HepG2 (cell line): ENCODE results near the gene TUBA4A. TPM values are rescaled to one million over a fixed set of nuclear protein-coding genes. Genes with fewer than 3 reads are reported as not detected.
A peak's percentile ranks its signal among the peaks of the same experiment; 100 is the strongest.

Source experiments
- AGO2 ChIP-seq: fragments of 200-400 bp; formaldehyde crosslinking; optimal IDR thresholded peaks from 2 replicates; pipeline ENCODE3; 2017; ENCODE audit warnings: mild to moderate bottlenecking, low read depth, low read length, moderate library complexity
- BCL3 ChIP-seq: sonication (generic); formaldehyde crosslinking; IDR thresholded peaks from 2 replicates; pipeline ENCODE4 v1.5.1; 2020; ENCODE audit warnings: mild to moderate bottlenecking, missing genetic modification reagents, moderate library complexity
- ESRRA ChIP-seq: sonication (generic); formaldehyde crosslinking; IDR thresholded peaks from 2 replicates; pipeline ENCODE4 v1.5.1; 2020; ENCODE audit warnings: mild to moderate bottlenecking, low read depth, missing genetic modification reagents
- MEF2D ChIP-seq: sonication (generic); formaldehyde crosslinking; IDR thresholded peaks from 2 replicates; pipeline ENCODE4 v1.5.1; 2020; ENCODE audit warnings: mild to moderate bottlenecking, missing genetic modification reagents
- MIER2 ChIP-seq: IDR thresholded peaks from 2 replicates; pipeline ENCODE4 v1.6.1; 2016; ENCODE audit warnings: missing biosample characterization, missing genetic modification reagents
- MLLT10 ChIP-seq: sonication (generic); formaldehyde crosslinking; IDR thresholded peaks from 2 replicates; pipeline ENCODE4 v1.4.0; 2020; ENCODE audit warnings: missing genetic modification reagents
- NCOA5 ChIP-seq: sonication (generic); formaldehyde crosslinking; IDR thresholded peaks from 2 replicates; pipeline ENCODE4 v1.4.0; 2020; ENCODE audit warnings: missing genetic modification reagents
- NFKBIZ ChIP-seq: IDR thresholded peaks from 2 replicates; pipeline ENCODE4 v1.6.1; 2018; ENCODE audit warnings: missing genetic modification reagents, missing compliant biosample characterization
- SMAD3 ChIP-seq: sonication (generic); formaldehyde crosslinking; IDR thresholded peaks from 2 replicates; pipeline ENCODE4 v1.4.0; 2020; ENCODE audit warnings: missing genetic modification reagents
- U2AF2 ChIP-seq: fragments of 200-400 bp; formaldehyde crosslinking; IDR thresholded peaks from 2 replicates; pipeline ENCODE4 v1.6.1; 2017; ENCODE audit warnings: low read depth, mild to moderate bottlenecking, low read length
- ZBTB38 ChIP-seq: sonication (generic); formaldehyde crosslinking; IDR thresholded peaks from 2 replicates; pipeline ENCODE4 v1.5.1; 2020; ENCODE audit warnings: mild to moderate bottlenecking, missing genetic modification reagents
- ZBTB8A ChIP-seq: sonication (generic); formaldehyde crosslinking; IDR thresholded peaks from 2 replicates; pipeline ENCODE4 v1.4.0; 2020; ENCODE audit warnings: mild to moderate bottlenecking, low read depth, missing genetic modification reagents, borderline replicate concordance
- ZHX2 ChIP-seq, 2 experiments: sonication (generic) in 1 of 2; formaldehyde crosslinking in 1 of 2; IDR thresholded peaks; 2 replicates each; pipeline versions ENCODE4 v1.6.1 to v1.9.0; 2014 to 2022; ENCODE audit warnings: antibody characterized with exemption in 1 of 2, borderline replicate concordance in 1 of 2, inconsistent platforms in 1 of 2, low read depth in 1 of 2, missing genetic modification reagents in 1 of 2
- ZMAT5 ChIP-seq: sonication (generic); formaldehyde crosslinking; IDR thresholded peaks from 2 replicates; pipeline ENCODE4 v1.5.0; 2020; ENCODE audit warnings: mild to moderate bottlenecking, low read depth, missing genetic modification reagents, borderline replicate concordance
- ZNF333 ChIP-seq: sonication (generic); formaldehyde crosslinking; IDR thresholded peaks from 2 replicates; pipeline ENCODE4 v1.4.0; 2020; ENCODE audit warnings: mild to moderate bottlenecking, missing genetic modification reagents, borderline replicate concordance
- ZNF383 ChIP-seq: sonication (generic); formaldehyde crosslinking; IDR thresholded peaks from 2 replicates; pipeline ENCODE4 v1.4.0; 2020; ENCODE audit warnings: missing genetic modification reagents, mild to moderate bottlenecking, borderline replicate concordance
- ZNF747 ChIP-seq: sonication (generic); formaldehyde crosslinking; IDR thresholded peaks from 2 replicates; pipeline ENCODE4 v1.8.1; 2023; ENCODE audit warnings: missing genetic modification reagents, mild to moderate bottlenecking, borderline replicate concordance
- ZNF792 ChIP-seq: IDR thresholded peaks from 2 replicates; pipeline ENCODE4 v1.6.1; 2016
- polyA plus RNA-seq, 8 experiments: library from polyadenylated mRNA; depleted of rRNA in 3 of 8; stranded (reverse) in 7 of 8; unstranded in 1 of 8; fragments of >200 nt; fragmentation: Illumina TruSeq in 4 of 8; extraction: Trizol in 4 of 8; gene quantifications; 2 replicates each; pipeline versions ENCODE4 v1.2.1 to v1.2.3, GENCODE V29; 2011 to 2016; ENCODE audit warnings: low read depth in 4 of 8, missing spikeins in 1 of 8, mixed read lengths in 1 of 8; ENCODE audit not compliant: insufficient read depth in 1 of 8
- total RNA-seq, 5 experiments: library from RNA; depleted of rRNA; stranded (reverse); fragments of >200 nt; fragmentation: Illumina TruSeq; extraction: Trizol; gene quantifications; 2 replicates each; pipeline ENCODE4 v1.2.3, GENCODE V29; 2016; ENCODE audit warnings: low read depth in 1 of 5

Gene TUBA4A
- total and polyA plus RNA-seq, 2 of the 13 experiments (the other 11 are each of a cell fraction or from before 2014, with no cell fraction given) = 1.3 to 12.7 TPM

GRCh38 chr2:219206328-219207133 lies 47.2 kb downstream of the TUBA4A start, which contains the start of gene ZFAND2B (continued):
- TF ChIP-seq ZNF792 (CRISPR knock-in tag) (peak; percentile 80; the same call in 1 of the 2 replicates), MIER2 (CRISPR knock-in tag) (peak; percentile 60), BCL3 (peak; percentile 81), MEF2D (peak; percentile 87), ZNF333 (peak; percentile 98), ZBTB8A (CRISPR knock-in tag) (no peak; the same call in 1 of the 2 replicates), ZBTB38 (CRISPR knock-in tag) (peak; percentile 82), AGO2 (peak; percentile 99), ZNF383 (0 out of 2 replicates have a peak, but pooled peaks have one; percentile 78), ZMAT5 (CRISPR knock-in tag) (no peak), NCOA5 (CRISPR knock-in tag) (no peak), SMAD3 (peak; percentile 44; the same call in 1 of the 2 replicates), MLLT10 (no peak), ZHX2 (IDR thresholded peaks at IDR 0.05; ENCODE audit: low read depth) (peak; percentile 31; the same call in 1 of the 2 replicates), ZHX2 (CRISPR knock-in tag; IDR thresholded peaks at IDR 0.05; ENCODE audit: borderline replicate concordance) (no peak), ESRRA (CRISPR knock-in tag) (peak; percentile 36), U2AF2 (no peak), ZNF747 (peak; percentile 58; the same call in 1 of the 2 replicates), NFKBIZ (CRISPR knock-in tag) (peak; percentile 66; the same call in 1 of the 2 replicates)
